Astrocyte (in vitro differentiated cells and primary cell): ENCODE data around the gene CNTNAP2. TPM values are rescaled to one million over a fixed set of nuclear protein-coding genes. Genes with fewer than 3 reads are reported as not detected.

ENCODE experiments used
- DNase-seq: peaks from one replicate; pipeline ENCODE4 v3.0.0-alpha.2; 2010; ENCODE audit warnings: low read depth
- FAIRE-seq: peaks from 2 replicates; lab custom pipeline; 2011; peaks lifted over from hg19 to GRCh38; lab: Jason Lieb, UNC
- H2AFZ ChIP-seq: 2 replicates; pipeline ENCODE4 v1.6.0; 2012; ENCODE audit warnings: low read depth, low read length, inconsistent platforms
- H3K27ac ChIP-seq: 2 replicates; pipeline ENCODE4 v1.5.1; 2011; ENCODE audit warnings: low read depth, low read length, inconsistent platforms
- H3K27me3 ChIP-seq: 2 replicates; pipeline ENCODE4 v1.6.0; 2011; ENCODE audit warnings: low read length, inconsistent platforms; ENCODE audit not compliant: insufficient read depth
- H3K36me3 ChIP-seq: 2 replicates; pipeline ENCODE4 v1.5.1; 2011; ENCODE audit warnings: low read length, inconsistent platforms; ENCODE audit not compliant: insufficient read depth
- H3K4me1 ChIP-seq: 2 replicates; pipeline ENCODE4 v1.5.1; 2011; ENCODE audit warnings: low read length, inconsistent platforms; ENCODE audit not compliant: insufficient read depth
- H3K4me2 ChIP-seq: 2 replicates; pipeline ENCODE4 v1.6.0; 2012; ENCODE audit warnings: low read length, inconsistent platforms
- H3K4me3 ChIP-seq: 2 replicates; pipeline ENCODE4 v1.5.1; 2011; ENCODE audit warnings: low read depth, mild to moderate bottlenecking, low read length, inconsistent platforms; ENCODE audit not compliant: insufficient read depth
- H3K79me2 ChIP-seq: 2 replicates; pipeline ENCODE4 v1.6.0; 2012; ENCODE audit warnings: mild to moderate bottlenecking, low read length, inconsistent platforms; ENCODE audit not compliant: insufficient read depth
- H3K9ac ChIP-seq: 2 replicates; pipeline ENCODE4 v1.6.0; 2012; ENCODE audit warnings: mild to moderate bottlenecking, low read length, inconsistent platforms
- H3K9me3 ChIP-seq: 2 replicates; pipeline ENCODE4 v1.5.1; 2012; ENCODE audit warnings: low read depth, mild to moderate bottlenecking, low read length, inconsistent platforms; ENCODE audit not compliant: insufficient read depth
- H4K20me1 ChIP-seq: 2 replicates; pipeline ENCODE4 v1.6.0; 2012; ENCODE audit warnings: low read length, inconsistent platforms; ENCODE audit not compliant: insufficient read depth
- H3K27ac Mint-ChIP-seq: one replicate; pipeline ENCODE4 v1.8.0; 2021; ENCODE audit warnings: mild to moderate bottlenecking, mixed read lengths; ENCODE audit not compliant: unreplicated experiment
- H3K27me3 Mint-ChIP-seq: one replicate; pipeline ENCODE4 v1.8.0; 2021; ENCODE audit warnings: low read depth, mixed read lengths; ENCODE audit not compliant: unreplicated experiment
- H3K36me3 Mint-ChIP-seq: one replicate; pipeline ENCODE4 v1.8.0; 2021; ENCODE audit warnings: low read depth, mixed read lengths; ENCODE audit not compliant: unreplicated experiment
- H3K4me1 Mint-ChIP-seq: one replicate; pipeline ENCODE4 v1.8.0; 2021; ENCODE audit warnings: low read depth, mixed read lengths; ENCODE audit not compliant: unreplicated experiment
- H3K4me3 Mint-ChIP-seq: one replicate; pipeline ENCODE4 v1.8.0; 2021; ENCODE audit warnings: mild to moderate bottlenecking, moderate library complexity, mixed read lengths; ENCODE audit not compliant: unreplicated experiment
- H3K9me3 Mint-ChIP-seq: one replicate; pipeline ENCODE4 v1.8.0; 2021; ENCODE audit warnings: mild to moderate bottlenecking, mixed read lengths; ENCODE audit not compliant: unreplicated experiment
- CTCF ChIP-seq: IDR thresholded peaks from 2 replicates; pipeline ENCODE4 v1.5.1; 2011; ENCODE audit warnings: low read depth, mild to moderate bottlenecking, inconsistent platforms, low read length, moderate library complexity; ENCODE audit not compliant: insufficient read depth
- EZH2 ChIP-seq: IDR thresholded peaks from 2 replicates; pipeline ENCODE4 v1.6.1; 2012; ENCODE audit warnings: mild to moderate bottlenecking, low read length, inconsistent platforms; ENCODE audit not compliant: insufficient read depth
- total RNA-seq: library from RNA; stranded (reverse); gene quantifications from 2 replicates; pipeline ENCODE4 v1.2.1, GENCODE V29; 2021

CNTNAP2 gene
- total RNA-seq, 1 donor from 2014 or later, result 20.0 TPM

DNA sequence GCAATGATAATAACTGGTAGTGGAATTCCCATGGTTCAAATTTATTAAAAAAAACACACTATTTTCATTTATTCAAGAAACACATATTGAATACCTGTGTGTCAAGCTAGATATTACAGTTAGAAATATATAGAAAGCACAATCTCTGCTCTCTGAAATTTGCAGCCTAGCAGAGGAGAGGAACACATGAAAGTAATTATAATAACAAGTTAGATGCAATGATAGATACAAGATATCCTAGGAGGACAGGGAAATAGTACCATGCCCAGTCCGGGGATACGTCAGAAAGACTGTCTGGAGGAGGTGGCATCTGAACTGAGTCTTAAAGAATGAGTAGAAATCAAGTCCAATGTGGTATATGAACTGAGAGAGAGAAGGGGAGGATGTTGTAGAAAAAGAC lies 1988.3 kb downstream of the CNTNAP2 start:
- Mint-ChIP-seq H3K27ac (no peak overlapping the region), H3K9me3 (peaks cover 2% of the 10 kb centered on the region), H3K27me3 (peaks cover 11% of the 10 kb centered on the region), H3K4me3 (no peak overlapping the region), H3K4me1 (no peaks in the 10 kb centered on the region), H3K36me3 (no peaks in the 10 kb centered on the region)
- Histone ChIP-seq H3K4me3 (no peak overlapping the region), H3K9ac (no peak overlapping the region), H3K4me1 (no peaks in the 10 kb centered on the region), H3K27ac (no peak overlapping the region), H4K20me1 (no peaks in the 10 kb centered on the region), H3K27me3 (no peaks in the 10 kb centered on the region), H3K79me2 (no peaks in the 10 kb centered on the region), H3K9me3 (no peaks in the 10 kb centered on the region), H2AFZ (no peak overlapping the region), H3K36me3 (no peaks in the 10 kb centered on the region), H3K4me2 (no peak overlapping the region)
- no peak for FAIRE-seq
- DNase-seq, result no peak
- no peak for TF ChIP-seq CTCF
- no peak for TF ChIP-seq EZH2

DNA sequence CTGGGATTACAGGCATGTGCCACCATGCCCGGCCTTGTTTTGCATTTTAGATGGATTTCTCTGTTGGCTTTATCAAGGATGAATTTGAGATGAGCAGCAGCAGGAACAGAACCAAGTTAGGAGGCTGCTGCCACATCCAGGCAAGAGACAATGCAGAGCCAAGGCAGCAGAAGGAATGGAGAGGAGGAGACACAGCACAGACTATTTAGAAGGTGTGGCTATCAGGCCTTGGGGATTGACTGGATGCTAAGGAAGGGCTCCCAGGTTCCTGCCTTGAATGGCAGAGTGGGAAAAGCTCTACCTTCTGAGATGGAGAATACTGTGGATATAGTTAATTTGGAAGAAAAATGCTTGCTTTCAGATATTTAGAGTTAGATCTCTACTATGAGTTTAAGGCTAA lies 1989.3 kb downstream of the CNTNAP2 start:
- no peak overlapping the region for H3K4me2 ChIP-seq
- FAIRE-seq, result no peak
- no peaks in the 10 kb centered on the region for H3K79me2 ChIP-seq
- no peak overlapping the region for H3K9ac ChIP-seq
- H3K27me3 Mint-ChIP-seq, result peaks cover 9% of the 10 kb centered on the region
- H3K4me1 ChIP-seq, result no peaks in the 10 kb centered on the region
- no peaks in the 10 kb centered on the region for H3K36me3 ChIP-seq
- no peak overlapping the region for H3K4me3 ChIP-seq
- no peaks in the 10 kb centered on the region for H3K27me3 ChIP-seq
- H3K4me1 Mint-ChIP-seq, result no peaks in the 10 kb centered on the region
- peaks cover 2% of the 10 kb centered on the region for H3K9me3 Mint-ChIP-seq
- DNase-seq, result no peak
- no peak overlapping the region for H2AFZ ChIP-seq
- peaks cover 2% of the 10 kb centered on the region for H3K9me3 ChIP-seq
- H4K20me1 ChIP-seq, result no peaks in the 10 kb centered on the region
- TF ChIP-seq CTCF (no peak), EZH2 (no peak)
- H3K27ac Mint-ChIP-seq, result no peak overlapping the region
- no peaks in the 10 kb centered on the region for H3K36me3 Mint-ChIP-seq
- no peak overlapping the region for H3K4me3 Mint-ChIP-seq
- H3K27ac ChIP-seq, result no peak overlapping the region

DNA sequence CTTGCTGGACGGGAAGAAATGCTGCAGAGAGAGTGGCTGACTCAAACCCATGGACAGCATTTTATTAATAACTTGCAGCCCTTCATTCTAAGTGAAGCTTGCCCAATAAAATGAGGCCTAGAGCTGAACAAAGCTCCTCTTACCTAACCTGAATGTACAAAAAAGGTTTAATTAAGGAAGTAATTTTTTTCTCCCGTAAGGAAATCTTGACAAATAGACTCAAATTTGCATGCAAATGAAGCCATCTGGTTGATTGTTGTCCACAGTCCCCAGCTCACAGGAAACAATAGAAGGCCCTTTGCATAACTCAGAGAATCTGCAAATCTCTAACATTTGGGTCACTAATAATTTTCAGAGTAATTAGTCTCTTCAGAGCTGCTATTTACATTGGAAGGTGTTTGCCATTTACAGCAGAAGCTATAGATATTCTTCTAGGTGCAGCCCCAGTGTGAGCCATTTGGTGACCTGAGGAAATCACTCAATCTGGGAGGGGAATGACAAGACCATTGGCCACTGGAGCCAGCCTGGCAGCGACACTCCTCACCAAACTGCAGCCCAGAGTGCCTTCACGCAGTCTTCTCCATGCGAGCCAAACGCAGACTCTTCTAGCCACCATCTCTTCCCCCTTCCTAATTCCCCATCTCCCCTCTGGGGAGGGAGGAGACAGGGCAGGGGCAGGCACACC lies 1991.0 kb downstream of the CNTNAP2 start:
- no peak for FAIRE-seq
- Histone ChIP-seq H3K27ac (no peak overlapping the region), H3K4me3 (no peak overlapping the region), H3K79me2 (no peaks in the 10 kb centered on the region), H3K4me2 (no peak overlapping the region), H3K36me3 (no peaks in the 10 kb centered on the region), H3K9ac (no peak overlapping the region), H3K4me1 (no peaks in the 10 kb centered on the region), H3K9me3 (peaks cover 3% of the 10 kb centered on the region), H2AFZ (no peak overlapping the region), H4K20me1 (no peaks in the 10 kb centered on the region), H3K27me3 (no peaks in the 10 kb centered on the region)
- H3K4me1 Mint-ChIP-seq, result no peaks in the 10 kb centered on the region
- no peak for DNase-seq
- no peak overlapping the region for H3K4me3 Mint-ChIP-seq
- H3K9me3 Mint-ChIP-seq, result no peaks in the 10 kb centered on the region
- H3K27me3 Mint-ChIP-seq, result peaks cover 9% of the 10 kb centered on the region
- TF ChIP-seq EZH2 (no peak), CTCF (no peak)
- H3K36me3 Mint-ChIP-seq, result no peaks in the 10 kb centered on the region
- no peak overlapping the region for H3K27ac Mint-ChIP-seq
